Cardiac muscle cell (in vitro differentiated cells and primary cell): ENCODE data around the gene GIT2. TPM values are rescaled to one million over a fixed set of nuclear protein-coding genes. Genes with fewer than 3 reads are reported as not detected.
"Not testable (repeated sequence)": the region's sequence is repeated elsewhere in the genome, so short reads cannot be mapped to it uniquely, and the experiment has no call there.

ENCODE experiments used
- DNase-seq, 2 donors: peaks; one replicate each; pipeline versions ENCODE4 v3.0.0 to v3.0.0-alpha.2; 2010 to 2017; ENCODE audit warnings: low read depth in 1 of 2, low spot score in 1 of 2
- H3K27ac ChIP-seq: fragments of 200-600 bp; sonication (generic); 2 replicates; pipeline ENCODE4 v1.5.1; 2016
- H3K27me3 ChIP-seq: fragments of 200-600 bp; sonication (generic); 2 replicates; pipeline ENCODE4 v1.6.0; 2016; ENCODE audit warnings: control low read depth
- H3K36me3 ChIP-seq: fragments of 200-600 bp; sonication (generic); 2 replicates; pipeline ENCODE4 v1.5.1; 2016; ENCODE audit warnings: control low read depth
- H3K4me1 ChIP-seq: fragments of 200-600 bp; sonication (generic); 2 replicates; pipeline ENCODE4 v1.8.1; 2017; ENCODE audit warnings: low read depth, mild to moderate bottlenecking, mixed run types
- H3K4me3 ChIP-seq: fragments of 200-600 bp; sonication (generic); 2 replicates; pipeline ENCODE4 v1.5.1; 2016; ENCODE audit warnings: mild to moderate bottlenecking
- H3K9me3 ChIP-seq: fragments of 200-600 bp; sonication (generic); 2 replicates; pipeline ENCODE4 v1.5.1; 2017; ENCODE audit warnings: low read depth, mild to moderate bottlenecking, control low read depth
- polyA plus RNA-seq: library from polyadenylated mRNA; unstranded; fragments of >200 nt; fragmentation: Nextera tagmentation; extraction: Ambion mirVana; gene quantifications from 2 replicates; pipeline ENCODE4 v1.2.1, GENCODE V29; 2016
- total RNA-seq: library from RNA; depleted of rRNA; stranded (reverse); fragments of >200 nt; gene quantifications from 2 replicates; pipeline ENCODE4 v1.2.3, GENCODE V29; 2016
- TF ChIP-seq, protein P1 (sequence below): IDR thresholded peaks from 2 replicates; pipeline ENCODE4 v1.5.1; 2012; ENCODE audit warnings: low read depth, mild to moderate bottlenecking, low read length

Gene GIT2
- total and polyA plus RNA-seq, 2 experiments from 2014 or later = 23.3 to 25.7 TPM

DNA sequence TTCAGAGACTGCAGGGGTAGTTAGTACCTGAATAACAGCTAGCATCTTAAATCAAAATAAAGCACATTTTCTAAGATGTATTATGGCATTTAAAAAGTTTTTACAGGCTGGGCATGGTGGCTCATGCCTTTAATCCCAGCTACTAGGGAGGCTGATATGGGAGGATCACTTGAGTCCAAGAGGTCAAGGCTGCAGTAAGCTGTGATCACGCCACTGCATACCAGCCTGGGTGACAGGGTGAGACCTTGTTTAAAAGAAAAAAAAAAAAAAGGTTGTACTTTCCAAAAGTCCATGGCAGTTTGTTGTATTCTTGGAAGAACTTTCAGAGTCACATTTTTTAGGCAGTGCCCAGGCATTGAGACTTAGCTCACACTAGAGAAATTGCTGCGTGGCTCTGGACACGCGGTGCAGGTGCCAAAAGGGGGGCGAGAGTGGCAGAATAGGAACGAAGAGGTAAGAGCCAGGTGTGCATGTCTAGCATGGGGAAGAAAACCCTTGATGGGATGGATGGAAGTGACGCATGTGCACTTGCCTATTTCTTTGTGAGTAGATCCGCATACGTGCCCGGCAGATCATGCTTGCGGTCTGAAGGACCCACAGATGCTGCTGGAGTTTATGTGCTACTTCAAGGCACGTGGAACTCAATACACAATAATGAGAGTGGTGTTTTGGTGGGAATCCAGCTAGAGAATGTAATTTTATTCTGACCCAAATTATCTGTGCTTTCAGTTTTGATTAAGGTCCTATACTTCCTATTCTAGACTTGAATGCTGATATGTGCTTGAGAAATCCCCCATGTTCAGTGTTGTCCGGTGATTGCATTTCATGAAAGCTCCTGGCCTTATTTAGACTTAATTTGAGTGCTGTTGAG is 14.9 kb upstream of the GIT2 start:
- Histone ChIP-seq H3K27ac (no peak overlapping the region), H3K27me3 (no peaks in the 10 kb centered on the region), H3K9me3 (no peaks in the 10 kb centered on the region), H3K4me1 (no peaks in the 10 kb centered on the region), H3K4me3 (no peak overlapping the region), H3K36me3 (peaks cover 9% of the 10 kb centered on the region)
- TF ChIP-seq, protein P1, sequence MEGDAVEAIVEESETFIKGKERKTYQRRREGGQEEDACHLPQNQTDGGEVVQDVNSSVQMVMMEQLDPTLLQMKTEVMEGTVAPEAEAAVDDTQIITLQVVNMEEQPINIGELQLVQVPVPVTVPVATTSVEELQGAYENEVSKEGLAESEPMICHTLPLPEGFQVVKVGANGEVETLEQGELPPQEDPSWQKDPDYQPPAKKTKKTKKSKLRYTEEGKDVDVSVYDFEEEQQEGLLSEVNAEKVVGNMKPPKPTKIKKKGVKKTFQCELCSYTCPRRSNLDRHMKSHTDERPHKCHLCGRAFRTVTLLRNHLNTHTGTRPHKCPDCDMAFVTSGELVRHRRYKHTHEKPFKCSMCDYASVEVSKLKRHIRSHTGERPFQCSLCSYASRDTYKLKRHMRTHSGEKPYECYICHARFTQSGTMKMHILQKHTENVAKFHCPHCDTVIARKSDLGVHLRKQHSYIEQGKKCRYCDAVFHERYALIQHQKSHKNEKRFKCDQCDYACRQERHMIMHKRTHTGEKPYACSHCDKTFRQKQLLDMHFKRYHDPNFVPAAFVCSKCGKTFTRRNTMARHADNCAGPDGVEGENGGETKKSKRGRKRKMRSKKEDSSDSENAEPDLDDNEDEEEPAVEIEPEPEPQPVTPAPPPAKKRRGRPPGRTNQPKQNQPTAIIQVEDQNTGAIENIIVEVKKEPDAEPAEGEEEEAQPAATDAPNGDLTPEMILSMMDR = no peak
- DNase-seq = no peak

DNA sequence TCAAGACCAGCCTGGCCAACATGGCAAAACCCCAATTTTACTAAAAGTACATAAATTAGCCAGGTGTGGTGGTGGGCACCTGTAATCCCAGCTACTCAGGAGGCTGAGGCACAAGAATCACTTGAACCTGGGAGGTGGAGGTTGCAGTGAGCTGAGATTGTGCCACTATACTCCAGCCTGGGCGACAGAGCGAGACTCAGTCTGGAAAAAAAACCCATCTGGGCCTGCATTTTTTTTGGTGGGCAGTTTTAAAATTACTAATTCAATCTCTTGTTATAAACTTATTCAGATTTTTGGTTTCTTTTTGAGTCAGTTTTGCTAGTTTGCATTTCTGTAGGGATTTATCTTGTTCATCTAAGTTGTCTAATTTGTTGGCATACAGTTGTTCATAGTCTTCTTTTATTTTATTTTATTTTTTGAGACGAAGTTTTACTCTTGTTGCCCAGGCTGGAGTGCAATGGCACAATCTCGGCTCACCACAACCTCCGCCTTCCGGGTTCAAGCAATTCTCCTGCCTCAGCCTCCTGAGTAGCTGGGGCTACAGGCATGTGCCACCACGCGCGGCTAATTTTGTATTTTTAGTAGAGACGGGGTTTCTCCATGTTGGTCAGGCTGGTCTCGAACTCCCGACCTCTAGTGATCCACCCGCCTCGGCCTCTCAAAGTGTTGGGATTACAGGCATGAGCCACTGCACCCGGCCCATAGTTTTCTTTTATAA is 12.7 kb upstream of the GIT2 start:
- H3K27ac ChIP-seq, H3K9me3 ChIP-seq, H3K27me3 ChIP-seq, H3K4me1 ChIP-seq, DNase-seq, H3K36me3 ChIP-seq, H3K4me3 ChIP-seq: not testable (repeated sequence)

DNA sequence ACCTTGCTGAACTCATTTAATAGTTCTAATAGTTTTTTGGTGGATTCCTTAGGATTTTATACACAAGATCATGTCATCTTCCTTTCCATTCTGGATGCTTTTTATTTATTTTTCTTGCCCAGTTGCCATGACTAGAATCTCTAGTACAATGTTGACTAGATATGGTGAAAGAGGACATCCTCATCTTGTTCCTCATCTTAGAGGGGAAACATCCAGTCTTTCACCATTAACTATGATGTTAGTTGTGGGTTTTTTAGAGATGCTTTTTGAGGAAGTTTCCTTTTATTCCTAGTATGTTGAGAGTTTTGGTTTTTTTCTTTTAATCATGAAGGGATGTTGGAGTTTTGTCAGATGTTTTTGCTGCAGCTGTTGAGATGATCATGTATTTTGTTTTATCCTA is 11.7 kb upstream of the GIT2 start:
- DNase-seq = no peak
- Histone ChIP-seq H3K27me3 (no peaks in the 10 kb centered on the region), H3K36me3 (peaks cover 3% of the 10 kb centered on the region), H3K9me3 (no peaks in the 10 kb centered on the region), H3K4me3 (no peak overlapping the region), H3K27ac (no peak overlapping the region), H3K4me1 (no peaks in the 10 kb centered on the region)
- TF ChIP-seq, protein P1 = no peak

DNA sequence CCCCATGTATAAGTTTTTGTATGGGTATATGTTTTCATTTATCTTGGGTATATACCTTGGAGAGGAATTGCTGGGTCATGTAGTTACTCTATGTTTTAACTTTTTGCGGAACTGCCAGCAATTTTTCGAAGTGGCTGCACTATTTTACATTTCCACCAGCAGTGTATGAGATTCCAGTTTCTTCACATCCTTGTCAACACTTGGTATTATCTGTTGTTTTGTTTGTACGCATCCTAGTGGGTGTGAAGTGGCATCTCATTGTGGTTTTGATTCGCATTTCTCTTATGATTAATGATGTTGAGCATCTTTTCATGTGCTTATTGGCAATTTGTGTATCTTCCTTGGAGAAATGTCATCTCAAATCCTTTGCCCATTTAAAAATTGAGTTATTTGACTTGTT is 9.9 kb upstream of the GIT2 start:
- no peaks in the 10 kb centered on the region for H3K4me1 ChIP-seq
- H3K36me3 ChIP-seq = no peaks in the 10 kb centered on the region
- no peak overlapping the region for H3K27ac ChIP-seq
- H3K4me3 ChIP-seq = no peak overlapping the region
- TF ChIP-seq, protein P1 = no peak
- H3K9me3 ChIP-seq = no peaks in the 10 kb centered on the region
- H3K27me3 ChIP-seq = no peaks in the 10 kb centered on the region
- no peak for DNase-seq

DNA sequence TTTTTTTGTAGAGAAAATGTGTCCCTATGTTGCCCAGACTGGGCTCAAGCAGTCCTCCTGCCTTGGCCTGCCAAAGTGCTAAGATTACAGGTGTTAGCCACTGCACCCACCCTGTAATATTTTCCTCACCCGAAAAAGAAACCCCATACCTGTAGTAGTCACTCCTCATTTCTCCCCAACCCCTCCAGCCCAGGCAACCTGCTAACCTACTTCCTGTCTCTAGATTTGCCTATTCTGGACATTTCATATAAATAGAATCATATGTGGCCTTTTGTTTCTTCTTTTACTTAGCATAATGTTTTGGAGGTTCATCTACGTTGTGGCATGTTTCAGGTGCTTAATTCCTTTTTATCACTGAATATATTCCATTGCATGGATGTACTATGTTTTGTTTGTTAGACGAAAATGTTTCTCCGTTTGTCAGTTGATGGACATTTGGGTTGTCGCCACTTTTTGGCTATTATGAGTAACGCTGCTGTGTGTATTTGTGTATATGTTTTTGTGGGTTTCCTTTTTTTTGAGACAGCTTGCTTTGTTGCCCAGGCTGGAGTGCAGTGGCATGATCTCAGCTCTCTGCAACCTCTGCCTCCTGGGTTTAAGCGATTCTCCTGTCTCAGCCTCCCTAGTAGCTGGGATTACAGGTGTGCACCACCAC is 9.3 kb upstream of the GIT2 start:
- Histone ChIP-seq H3K9me3 (no peaks in the 10 kb centered on the region), H3K27ac (no peak overlapping the region), H3K36me3 (no peaks in the 10 kb centered on the region), H3K4me3 (no peak overlapping the region), H3K27me3 (no peaks in the 10 kb centered on the region), H3K4me1 (no peaks in the 10 kb centered on the region)
- no peak for DNase-seq
- TF ChIP-seq, protein P1 = no peak
